MM.1S (cell line): ENCODE measurements around the gene ELMO3.

Source experiments
- DNase-seq: peaks from one replicate; pipeline ENCODE4 v3.0.0-alpha.2; 2015
- H2AFZ ChIP-seq: fragments of 300-600 bp; sonication (generic); 2 replicates; pipeline ENCODE4 v1.6.0; 2016; ENCODE audit warnings: antibody characterized with exemption, low read length
- H3F3A ChIP-seq: fragments of 300-600 bp; sonication (generic); 2 replicates; pipeline ENCODE4 v1.6.1; 2016; ENCODE audit warnings: mild to moderate bottlenecking, antibody characterized with exemption, low read length, moderate library complexity, mixed read lengths; ENCODE audit not compliant: insufficient read depth
- H3K27ac ChIP-seq: fragments of 300-600 bp; sonication (generic); 2 replicates; pipeline ENCODE4 v1.5.1; 2016; ENCODE audit warnings: mild to moderate bottlenecking, low read length
- H3K27me3 ChIP-seq: fragments of 300-600 bp; sonication (generic); replicated peaks from 2 replicates; pipeline ENCODE4 v1.6.0; 2016; ENCODE audit warnings: low read length; ENCODE audit not compliant: insufficient read depth
- H3K36me3 ChIP-seq: fragments of 300-600 bp; sonication (generic); replicated peaks from 2 replicates; pipeline ENCODE4 v1.6.1; 2016; ENCODE audit warnings: mild to moderate bottlenecking, low read length, mixed read lengths; ENCODE audit not compliant: insufficient read depth
- H3K4me1 ChIP-seq: fragments of 300-600 bp; sonication (generic); 2 replicates; pipeline ENCODE4 v1.6.1; 2016; ENCODE audit warnings: low read length, mixed read lengths
- H3K4me2 ChIP-seq: fragments of 300-600 bp; sonication (generic); 2 replicates; pipeline ENCODE4 v1.6.0; 2016; ENCODE audit warnings: low read depth, low read length
- H3K4me3 ChIP-seq: fragments of 300-600 bp; sonication (generic); 2 replicates; pipeline ENCODE4 v1.5.1; 2016; ENCODE audit warnings: low read length, mixed read lengths
- H3K79me2 ChIP-seq: fragments of 300-600 bp; sonication (generic); 2 replicates; pipeline ENCODE4 v1.6.1; 2016; ENCODE audit warnings: mixed run types, low read length, mixed read lengths
- H3K9ac ChIP-seq: fragments of 300-600 bp; sonication (generic); 2 replicates; pipeline ENCODE4 v1.6.1; 2016; ENCODE audit warnings: low read length, mixed read lengths
- H3K9me2 ChIP-seq: fragments of 300-600 bp; sonication (generic); replicated peaks from 2 replicates; pipeline ENCODE4 v1.6.1; 2016; ENCODE audit warnings: mild to moderate bottlenecking, low read length, mixed read lengths; ENCODE audit not compliant: insufficient read depth
- H3K9me3 ChIP-seq: fragments of 300-600 bp; sonication (generic); replicated peaks from 2 replicates; pipeline ENCODE4 v1.6.1; 2016; ENCODE audit warnings: mild to moderate bottlenecking, low read length, mixed read lengths; ENCODE audit not compliant: insufficient read depth
- H4K20me1 ChIP-seq: fragments of 300-600 bp; sonication (generic); 2 replicates; pipeline ENCODE4 v1.6.1; 2016; ENCODE audit warnings: mild to moderate bottlenecking, low read length, moderate library complexity, mixed read lengths; ENCODE audit not compliant: insufficient read depth
- EZH2 ChIP-seq: fragments of 300-600 bp; sonication (generic); optimal IDR thresholded peaks from 2 replicates; pipeline ENCODE3; 2017; ENCODE audit warnings: low read depth, mild to moderate bottlenecking, antibody characterized with exemption, low read length, mixed read lengths
- EZH2phosphoT487 ChIP-seq: fragments of 300-600 bp; sonication (generic); IDR thresholded peaks from 2 replicates; pipeline ENCODE4 v1.6.1; 2018; ENCODE audit warnings: antibody characterized with exemption, low read length
- TF ChIP-seq, protein P1 (sequence below): fragments of 300-600 bp; sonication (generic); IDR thresholded peaks from 2 replicates; pipeline ENCODE4 v1.5.1; 2016; ENCODE audit warnings: antibody characterized with exemption, low read length, mixed read lengths

The ELMO3 gene

DNA sequence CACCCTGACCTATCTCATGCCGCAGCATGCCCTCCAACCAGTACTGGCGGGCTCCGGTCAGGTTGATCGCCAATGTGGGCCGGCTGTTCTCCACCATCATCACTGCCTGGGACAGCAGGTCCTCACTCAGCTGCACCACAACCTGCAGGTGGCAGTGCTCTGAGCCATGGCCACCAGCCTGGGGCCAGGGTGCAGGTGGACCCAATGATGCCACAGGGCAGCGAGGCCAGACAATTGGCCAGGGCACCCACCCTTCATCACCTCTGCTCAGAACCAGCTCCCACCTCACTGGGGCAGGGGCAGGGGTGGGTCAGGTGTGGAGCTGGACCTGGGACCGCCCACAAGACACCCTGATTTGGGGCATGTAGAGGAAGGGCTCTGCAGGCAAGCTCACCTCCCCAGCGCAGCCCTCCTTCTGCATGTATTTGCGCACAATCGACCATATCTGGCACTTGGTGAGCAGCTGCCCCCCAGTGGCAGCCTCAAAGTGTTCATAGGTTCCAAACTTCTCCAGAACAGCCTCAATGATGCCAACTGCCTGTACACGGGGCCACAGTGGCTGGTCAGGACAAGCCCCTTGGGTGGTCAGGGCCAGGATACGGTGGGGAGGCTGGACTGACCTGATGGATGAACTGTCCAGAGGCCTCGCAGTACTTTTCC lies 19.4 kb upstream of the ELMO3 start:
- Histone ChIP-seq H3K9me2 (no peaks in the 10 kb centered on the region), H2AFZ (no peak overlapping the region), H3K27ac (no peak overlapping the region), H3K27me3 (no peaks in the 10 kb centered on the region), H3K4me1 (peaks cover 21% of the 10 kb centered on the region), H3K4me2 (no peak overlapping the region), H4K20me1 (no peaks in the 10 kb centered on the region), H3K36me3 (no peaks in the 10 kb centered on the region), H3F3A (peaks cover 28% of the 10 kb centered on the region), H3K79me2 (peaks cover 17% of the 10 kb centered on the region), H3K4me3 (no peak overlapping the region), H3K9ac (no peak overlapping the region), H3K9me3 (no peaks in the 10 kb centered on the region)
- no peak for TF ChIP-seq EZH2phosphoT487
- TF ChIP-seq, protein P1, sequence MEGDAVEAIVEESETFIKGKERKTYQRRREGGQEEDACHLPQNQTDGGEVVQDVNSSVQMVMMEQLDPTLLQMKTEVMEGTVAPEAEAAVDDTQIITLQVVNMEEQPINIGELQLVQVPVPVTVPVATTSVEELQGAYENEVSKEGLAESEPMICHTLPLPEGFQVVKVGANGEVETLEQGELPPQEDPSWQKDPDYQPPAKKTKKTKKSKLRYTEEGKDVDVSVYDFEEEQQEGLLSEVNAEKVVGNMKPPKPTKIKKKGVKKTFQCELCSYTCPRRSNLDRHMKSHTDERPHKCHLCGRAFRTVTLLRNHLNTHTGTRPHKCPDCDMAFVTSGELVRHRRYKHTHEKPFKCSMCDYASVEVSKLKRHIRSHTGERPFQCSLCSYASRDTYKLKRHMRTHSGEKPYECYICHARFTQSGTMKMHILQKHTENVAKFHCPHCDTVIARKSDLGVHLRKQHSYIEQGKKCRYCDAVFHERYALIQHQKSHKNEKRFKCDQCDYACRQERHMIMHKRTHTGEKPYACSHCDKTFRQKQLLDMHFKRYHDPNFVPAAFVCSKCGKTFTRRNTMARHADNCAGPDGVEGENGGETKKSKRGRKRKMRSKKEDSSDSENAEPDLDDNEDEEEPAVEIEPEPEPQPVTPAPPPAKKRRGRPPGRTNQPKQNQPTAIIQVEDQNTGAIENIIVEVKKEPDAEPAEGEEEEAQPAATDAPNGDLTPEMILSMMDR, result peak; percentile 10
- DNase-seq, result peak; percentile 7

DNA sequence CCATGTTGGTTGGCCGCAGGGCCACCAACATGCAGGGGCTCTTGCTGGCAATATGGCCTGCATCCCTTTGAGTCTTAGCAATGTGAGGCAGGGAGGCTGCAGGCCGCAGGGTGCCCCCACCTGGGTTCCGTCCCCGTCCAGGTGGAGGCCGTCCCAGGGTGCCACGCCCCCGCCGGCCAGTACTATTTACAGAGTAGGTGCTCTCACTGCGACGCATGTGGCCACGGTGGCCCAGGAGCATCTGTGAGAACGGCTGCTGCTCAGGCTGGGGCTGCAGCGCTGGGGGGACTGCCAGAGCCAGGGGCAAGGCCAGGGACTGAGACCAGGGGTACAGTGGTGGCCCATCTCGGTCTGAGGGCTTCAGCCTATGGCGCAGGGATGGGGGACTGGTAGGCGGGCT lies 18.8 kb upstream of the ELMO3 start:
- no peaks in the 10 kb centered on the region for H3K9me3 ChIP-seq
- peaks cover 26% of the 10 kb centered on the region for H3F3A ChIP-seq
- peaks cover 27% of the 10 kb centered on the region for H3K4me1 ChIP-seq
- H3K36me3 ChIP-seq, result no peaks in the 10 kb centered on the region
- no peak overlapping the region for H3K9ac ChIP-seq
- H3K4me2 ChIP-seq, result no peak overlapping the region
- no peak overlapping the region for H2AFZ ChIP-seq
- H4K20me1 ChIP-seq, result no peaks in the 10 kb centered on the region
- TF ChIP-seq EZH2, result no peak
- H3K79me2 ChIP-seq, result peaks cover 17% of the 10 kb centered on the region
- H3K9me2 ChIP-seq, result no peaks in the 10 kb centered on the region
- H3K27ac ChIP-seq, result no peak overlapping the region
- no peak for DNase-seq
- no peaks in the 10 kb centered on the region for H3K27me3 ChIP-seq
- no peak overlapping the region for H3K4me3 ChIP-seq

DNA sequence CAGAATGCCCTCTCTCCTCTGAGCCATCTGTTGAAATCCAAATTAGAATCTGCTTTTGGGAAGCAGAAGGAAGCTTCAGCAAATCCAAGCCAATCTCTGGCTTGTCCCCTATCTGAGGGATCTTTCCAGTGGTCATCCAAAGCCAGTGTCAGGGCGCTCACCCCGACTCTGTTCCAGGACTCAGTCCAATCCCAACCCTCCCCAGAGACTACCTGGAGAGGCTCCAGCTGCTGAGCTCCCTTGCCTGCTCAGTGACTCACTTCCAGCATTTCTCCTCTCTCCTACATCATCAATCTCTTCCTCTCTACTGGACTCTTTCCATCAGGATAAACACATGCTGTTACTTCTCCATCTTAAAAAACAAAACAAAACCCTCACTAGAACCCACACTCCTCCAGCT lies 17.6 kb upstream of the ELMO3 start:
- no peaks in the 10 kb centered on the region for H3K36me3 ChIP-seq
- no peak overlapping the region for H3K9ac ChIP-seq
- peaks cover 19% of the 10 kb centered on the region; the same call in 1 of the 2 replicates for H3F3A ChIP-seq
- H3K27ac ChIP-seq, result no peak overlapping the region
- H2AFZ ChIP-seq, result no peak overlapping the region
- TF ChIP-seq EZH2phosphoT487, result no peak
- no peak for TF ChIP-seq EZH2
- TF ChIP-seq, protein P1, result no peak
- peaks cover 28% of the 10 kb centered on the region for H3K4me1 ChIP-seq
- no peak overlapping the region for H3K4me2 ChIP-seq
- no peaks in the 10 kb centered on the region for H3K9me2 ChIP-seq
- H3K27me3 ChIP-seq, result peaks cover 6% of the 10 kb centered on the region
- no peaks in the 10 kb centered on the region for H3K9me3 ChIP-seq
- H3K79me2 ChIP-seq, result peaks cover 17% of the 10 kb centered on the region
- no peaks in the 10 kb centered on the region for H4K20me1 ChIP-seq
- no peak overlapping the region for H3K4me3 ChIP-seq
- no peak for DNase-seq

DNA sequence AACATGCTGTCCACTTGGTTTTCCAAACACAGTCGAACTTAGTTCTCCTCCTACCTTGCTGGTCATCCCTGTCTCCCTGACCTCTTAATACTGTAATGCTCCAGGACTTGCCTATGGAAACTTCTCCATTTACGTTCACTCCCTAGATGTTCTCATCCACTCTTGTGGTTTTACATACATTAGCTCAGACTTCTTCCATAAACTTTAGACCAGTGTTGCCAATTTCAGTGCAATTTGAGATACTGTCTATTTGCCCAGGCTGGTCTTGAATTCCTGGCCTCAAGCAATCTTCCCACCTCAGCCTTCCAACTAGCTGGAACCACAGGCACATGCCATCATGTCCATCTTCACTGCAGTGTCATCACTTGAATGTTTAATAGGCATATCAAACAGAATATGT lies 16.6 kb upstream of the ELMO3 start:
- Histone ChIP-seq H3K36me3 (no peaks in the 10 kb centered on the region), H3K27ac (no peak overlapping the region), H3K9me3 (no peaks in the 10 kb centered on the region), H3K4me3 (no peak overlapping the region), H3K27me3 (peaks cover 13% of the 10 kb centered on the region), H3K4me2 (peak overlapping the region; percentile 80), H3K79me2 (peaks cover 17% of the 10 kb centered on the region), H3K9me2 (no peaks in the 10 kb centered on the region), H3F3A (peaks cover 16% of the 10 kb centered on the region; the same call in 1 of the 2 replicates), H3K4me1 (peaks cover 26% of the 10 kb centered on the region), H4K20me1 (no peaks in the 10 kb centered on the region), H3K9ac (peak overlapping the region; percentile 87; the same call in 1 of the 2 replicates), H2AFZ (no peak overlapping the region)
- DNase-seq, result no peak
- no peak for TF ChIP-seq EZH2
- TF ChIP-seq, protein P1, result no peak
- no peak for TF ChIP-seq EZH2phosphoT487
